Neural cell (in vitro differentiated cells): ENCODE results near the gene PSME3IP1.

Source experiments
- CTCF ChIP-seq: fragments of 450-650 bp; IDR thresholded peaks from 2 replicates; pipeline ENCODE4 v1.5.1; 2014; ENCODE audit warnings: antibody characterized with exemption, mild to moderate bottlenecking, moderate library complexity; ENCODE audit not compliant: poor library complexity, severe bottlenecking
- EP300 ChIP-seq: fragments of 450-650 bp; conservative IDR thresholded peaks from 2 replicates; pipeline ENCODE4 v1.6.1; 2014; ENCODE audit warnings: antibody characterized with exemption, mild to moderate bottlenecking, moderate library complexity; ENCODE audit not compliant: poor library complexity, severe bottlenecking
- EZH2 ChIP-seq: fragments of 200-600, 300-800 bp; shearing (Covaris generic), sonication (generic); IDR thresholded peaks from 2 replicates; pipeline ENCODE4 v1.6.1; 2014; ENCODE audit warnings: antibody characterized with exemption, low read length, borderline replicate concordance, mild to moderate bottlenecking; ENCODE audit not compliant: insufficient read depth, poor library complexity, severe bottlenecking
- MXI1 ChIP-seq: fragments of 450-650 bp; conservative IDR thresholded peaks from 2 replicates; pipeline ENCODE4 v1.6.1; 2014; ENCODE audit warnings: antibody characterized with exemption, mild to moderate bottlenecking; ENCODE audit not compliant: poor library complexity, severe bottlenecking

- no peak for TF ChIP-seq CTCF
- TF ChIP-seq EZH2: no peak
- no peak for TF ChIP-seq EP300
- TF ChIP-seq MXI1: no peak
Measured at GRCh38 chr16:57167538-57167937, 18.3 kb downstream of the PSME3IP1 start.
